SU-DHL-6 (cell line): Measurements from ENCODE around the gene TMEM132A.

Experiments
- CTCF ChIP-seq: fragments of 200-600 bp; sonication (generic); IDR thresholded peaks from one replicate; pipeline ENCODE4 v1.5.1; 2017; ENCODE audit warnings: antibody characterized with exemption, mild to moderate bottlenecking, low read length, moderate library complexity; ENCODE audit not compliant: insufficient read depth, poor library complexity, severe bottlenecking
- EZH2phosphoT487 ChIP-seq: fragments of 200-600 bp; sonication (generic), shearing (Covaris generic); conservative IDR thresholded peaks from 2 replicates; pipeline ENCODE4 v1.6.1; 2018; ENCODE audit warnings: mild to moderate bottlenecking, antibody characterized with exemption, low read length, moderate library complexity, mixed read lengths

GRCh38 chr11:60923800-60924109, 505 bp upstream of the TMEM132A start:
- TF ChIP-seq CTCF = no peak
- TF ChIP-seq EZH2phosphoT487 = no peak
